Smooth muscle cell (in vitro differentiated cells): ENCODE measurements around the gene GSTM3. TPM values are rescaled to one million over a fixed set of nuclear protein-coding genes. Genes with fewer than 3 reads are reported as not detected.
A peak's percentile ranks its signal among the peaks of the same experiment; 100 is the strongest.

Experiments
- DNase-seq: peaks from one replicate; lab custom pipeline; 2025; ENCODE audit not compliant: unreplicated experiment; lab: John Stamatoyannopoulos, UW
- H2AFZ ChIP-seq: fragments of 200-600 bp; sonication (generic); 2 replicates; pipeline ENCODE4 v1.6.0; 2016; ENCODE audit warnings: antibody characterized with exemption, low read depth, mild to moderate bottlenecking
- H3F3A ChIP-seq: fragments of 200-600 bp; sonication (generic); 2 replicates; pipeline ENCODE4 v1.6.0; 2017; ENCODE audit warnings: antibody characterized with exemption, low read depth
- H3K27ac ChIP-seq: fragments of 200-600 bp; sonication (generic); 2 replicates; pipeline ENCODE4 v1.5.1; 2016; ENCODE audit warnings: low read depth, mild to moderate bottlenecking
- H3K27me3 ChIP-seq: fragments of 200-600 bp; sonication (generic); 2 replicates; pipeline ENCODE4 v1.6.1; 2016; ENCODE audit warnings: low read depth, mild to moderate bottlenecking
- H3K36me3 ChIP-seq: fragments of 200-600 bp; sonication (generic); 2 replicates; pipeline ENCODE4 v1.5.1; 2016; ENCODE audit warnings: low read depth
- H3K4me1 ChIP-seq: fragments of 200-600 bp; sonication (generic); 2 replicates; pipeline ENCODE4 v1.5.1; 2016; ENCODE audit warnings: low read depth
- H3K4me2 ChIP-seq: fragments of 200-600 bp; sonication (generic); 2 replicates; pipeline ENCODE4 v1.6.0; 2016; ENCODE audit warnings: mild to moderate bottlenecking
- H3K4me3 ChIP-seq: fragments of 200-600 bp; sonication (generic); 2 replicates; pipeline ENCODE4 v1.5.1; 2016; ENCODE audit warnings: mild to moderate bottlenecking
- H3K79me2 ChIP-seq: fragments of 200-600 bp; sonication (generic); 2 replicates; pipeline ENCODE4 v1.6.0; 2016; ENCODE audit warnings: low read depth, mild to moderate bottlenecking
- H3K9ac ChIP-seq: fragments of 200-600 bp; sonication (generic); 2 replicates; pipeline ENCODE4 v1.6.0; 2016; ENCODE audit warnings: low read depth
- H3K9me3 ChIP-seq: fragments of 200-600 bp; sonication (generic); replicated peaks from 2 replicates; pipeline ENCODE4 v1.5.1; 2016; ENCODE audit warnings: low read depth
- H4K20me1 ChIP-seq: fragments of 200-600 bp; sonication (generic); 2 replicates; pipeline ENCODE4 v1.6.0; 2016; ENCODE audit warnings: low read depth
- WGBS: methylation state at CpG from one replicate; pipeline ENCODE4 v1.1.7; 2016; ENCODE audit warnings: low lambda C conversion rate; 5-methylcytosine and 5-hydroxymethylcytosine counted together
- polyA plus RNA-seq: library from polyadenylated mRNA; unstranded; fragments of >200 nt; fragmentation: Nextera tagmentation; extraction: Ambion mirVana; gene quantifications from 2 replicates; pipeline ENCODE4 v1.2.1, GENCODE V29; 2016
- total RNA-seq: library from RNA; depleted of rRNA; stranded (reverse); fragments of >200 nt; gene quantifications from 2 replicates; pipeline ENCODE4 v1.2.3, GENCODE V29; 2014
- TF ChIP-seq, protein P1 (sequence below): fragments of 200-600 bp; sonication (generic); IDR thresholded peaks from 2 replicates; pipeline ENCODE4 v1.5.1; 2017; ENCODE audit warnings: borderline replicate concordance, mild to moderate bottlenecking, antibody characterized with exemption; ENCODE audit not compliant: insufficient read depth, poor library complexity, severe bottlenecking

GSTM3 gene
- total and polyA plus RNA-seq, 2 experiments from 2014 or later: 153 to 218 TPM

- no peaks in the 10 kb centered on the region for H3K79me2 ChIP-seq
- H3K9ac ChIP-seq: no peak overlapping the region
- TF ChIP-seq, protein P1, sequence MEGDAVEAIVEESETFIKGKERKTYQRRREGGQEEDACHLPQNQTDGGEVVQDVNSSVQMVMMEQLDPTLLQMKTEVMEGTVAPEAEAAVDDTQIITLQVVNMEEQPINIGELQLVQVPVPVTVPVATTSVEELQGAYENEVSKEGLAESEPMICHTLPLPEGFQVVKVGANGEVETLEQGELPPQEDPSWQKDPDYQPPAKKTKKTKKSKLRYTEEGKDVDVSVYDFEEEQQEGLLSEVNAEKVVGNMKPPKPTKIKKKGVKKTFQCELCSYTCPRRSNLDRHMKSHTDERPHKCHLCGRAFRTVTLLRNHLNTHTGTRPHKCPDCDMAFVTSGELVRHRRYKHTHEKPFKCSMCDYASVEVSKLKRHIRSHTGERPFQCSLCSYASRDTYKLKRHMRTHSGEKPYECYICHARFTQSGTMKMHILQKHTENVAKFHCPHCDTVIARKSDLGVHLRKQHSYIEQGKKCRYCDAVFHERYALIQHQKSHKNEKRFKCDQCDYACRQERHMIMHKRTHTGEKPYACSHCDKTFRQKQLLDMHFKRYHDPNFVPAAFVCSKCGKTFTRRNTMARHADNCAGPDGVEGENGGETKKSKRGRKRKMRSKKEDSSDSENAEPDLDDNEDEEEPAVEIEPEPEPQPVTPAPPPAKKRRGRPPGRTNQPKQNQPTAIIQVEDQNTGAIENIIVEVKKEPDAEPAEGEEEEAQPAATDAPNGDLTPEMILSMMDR: no peak
- no peak for DNase-seq
- H3K4me3 ChIP-seq: no peak overlapping the region
- peaks cover 14% of the 10 kb centered on the region for H3F3A ChIP-seq
- H3K36me3 ChIP-seq: no peaks in the 10 kb centered on the region
- 95% methylated on average over 5 of the region's 5 CpGs for whole genome bisulfite sequencing
- H3K4me2 ChIP-seq: no peak overlapping the region
- H3K4me1 ChIP-seq: peaks cover 29% of the 10 kb centered on the region
- no peak overlapping the region for H3K27ac ChIP-seq
- H3K27me3 ChIP-seq: no peaks in the 10 kb centered on the region
- peaks cover 2% of the 10 kb centered on the region for H3K9me3 ChIP-seq
- H2AFZ ChIP-seq: no peak overlapping the region
- H4K20me1 ChIP-seq: no peaks in the 10 kb centered on the region
Observed at GRCh38 chr1:109784551-109785252, 43.9 kb upstream of the GSTM3 start.

GRCh38 chr1:109783436-109783835 lies 42.6 kb upstream of the GSTM3 start:
- H3K4me2 ChIP-seq: peak overlapping the region; percentile 64
- H2AFZ ChIP-seq: no peak overlapping the region
- DNase-seq: no peak
- H3K27me3 ChIP-seq: no peaks in the 10 kb centered on the region
- H3F3A ChIP-seq: peaks cover 14% of the 10 kb centered on the region
- H3K79me2 ChIP-seq: no peaks in the 10 kb centered on the region
- H3K4me3 ChIP-seq: no peak overlapping the region
- H3K9me3 ChIP-seq: peaks cover 2% of the 10 kb centered on the region
- 28% methylated on average over 8 of the region's 8 CpGs for WGBS
- no peaks in the 10 kb centered on the region for H3K36me3 ChIP-seq
- peaks cover 23% of the 10 kb centered on the region for H3K4me1 ChIP-seq
- no peaks in the 10 kb centered on the region for H4K20me1 ChIP-seq
- TF ChIP-seq, protein P1: no peak
- no peak overlapping the region for H3K9ac ChIP-seq
- H3K27ac ChIP-seq: no peak overlapping the region

DNA sequence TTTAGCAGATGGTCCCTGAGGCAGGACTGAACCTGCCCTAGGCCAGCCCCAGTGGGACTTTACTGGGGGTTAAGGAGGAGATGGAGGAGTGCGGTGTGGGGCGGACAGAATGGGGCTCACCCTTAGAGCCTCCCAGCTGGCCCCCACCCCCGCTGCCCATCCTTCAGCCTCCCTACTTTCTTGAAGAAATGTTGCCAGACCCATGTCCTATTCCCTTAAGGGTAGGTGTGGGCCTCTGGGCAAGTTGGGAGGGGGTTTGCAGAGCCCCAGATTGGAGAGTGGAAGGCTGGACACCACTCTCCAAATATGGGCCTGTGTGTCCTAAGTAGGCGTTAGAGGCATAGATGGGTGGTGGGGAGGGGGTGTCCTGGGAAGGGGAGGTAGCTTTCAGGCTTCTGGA lies 42.1 kb upstream of the GSTM3 start:
- Histone ChIP-seq H4K20me1 (no peaks in the 10 kb centered on the region), H3K4me1 (peaks cover 21% of the 10 kb centered on the region), H3K4me2 (peak overlapping the region; percentile 64), H3F3A (peaks cover 14% of the 10 kb centered on the region), H3K36me3 (no peaks in the 10 kb centered on the region), H3K27me3 (no peaks in the 10 kb centered on the region), H3K9ac (no peak overlapping the region), H3K27ac (no peak overlapping the region), H3K79me2 (no peaks in the 10 kb centered on the region), H3K4me3 (no peak overlapping the region), H2AFZ (no peak overlapping the region), H3K9me3 (peaks cover 2% of the 10 kb centered on the region)
- TF ChIP-seq, protein P1: no peak
- 81% methylated on average over 4 of the region's 4 CpGs for WGBS
- no peak for DNase-seq

DNA sequence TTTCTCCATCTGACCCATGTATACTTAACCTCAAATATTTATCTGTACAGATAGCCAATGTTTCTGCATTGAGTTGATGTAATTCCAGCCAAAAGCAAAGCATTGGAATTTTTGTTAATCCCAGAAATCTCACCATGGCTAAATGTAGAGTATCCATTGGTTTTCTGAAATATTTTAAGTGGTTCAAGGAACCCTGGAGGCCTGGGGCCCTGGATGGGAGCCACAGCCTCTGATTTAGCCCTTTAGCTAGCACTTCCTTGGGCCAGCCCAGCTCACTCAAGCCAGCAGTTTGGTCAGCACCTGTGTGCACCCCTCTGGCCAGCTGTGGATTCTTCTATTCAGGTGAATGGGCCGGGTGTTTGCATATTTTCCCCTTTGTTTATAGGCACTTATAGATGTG lies 41.7 kb upstream of the GSTM3 start:
- Histone ChIP-seq H3K4me2 (peak overlapping the region; percentile 64), H4K20me1 (no peaks in the 10 kb centered on the region), H3K27me3 (no peaks in the 10 kb centered on the region), H3K79me2 (no peaks in the 10 kb centered on the region), H2AFZ (no peak overlapping the region), H3K36me3 (no peaks in the 10 kb centered on the region), H3K4me3 (no peak overlapping the region), H3K27ac (peak overlapping the region; percentile 62), H3F3A (peaks cover 9% of the 10 kb centered on the region), H3K9me3 (peaks cover 2% of the 10 kb centered on the region), H3K9ac (no peak overlapping the region), H3K4me1 (peaks cover 21% of the 10 kb centered on the region)
- TF ChIP-seq, protein P1: no peak
- no peak for DNase-seq
- WGBS: 48% methylated on average over 1 of the region's 1 CpG
